D721Med (cell line): ENCODE data around the gene ASB10.
A peak's percentile ranks its signal among the peaks of the same experiment; 100 is the strongest.

Experiments used
- DNase-seq: peaks from one replicate; pipeline ENCODE4 v3.0.0; 2011; ENCODE audit warnings: low spot score; ENCODE audit not compliant: insufficient read length
- FAIRE-seq: peaks from 2 replicates; lab custom pipeline; 2011; peaks lifted over from hg19 to GRCh38; lab: Jason Lieb, UNC
- TF ChIP-seq, protein P1 (sequence below): IDR thresholded peaks from 2 replicates; pipeline ENCODE4 v1.5.1; 2012; ENCODE audit warnings: mild to moderate bottlenecking, control low read depth; ENCODE audit not compliant: insufficient read depth; ENCODE audit errors: missing control alignments

The ASB10 gene, protein sequence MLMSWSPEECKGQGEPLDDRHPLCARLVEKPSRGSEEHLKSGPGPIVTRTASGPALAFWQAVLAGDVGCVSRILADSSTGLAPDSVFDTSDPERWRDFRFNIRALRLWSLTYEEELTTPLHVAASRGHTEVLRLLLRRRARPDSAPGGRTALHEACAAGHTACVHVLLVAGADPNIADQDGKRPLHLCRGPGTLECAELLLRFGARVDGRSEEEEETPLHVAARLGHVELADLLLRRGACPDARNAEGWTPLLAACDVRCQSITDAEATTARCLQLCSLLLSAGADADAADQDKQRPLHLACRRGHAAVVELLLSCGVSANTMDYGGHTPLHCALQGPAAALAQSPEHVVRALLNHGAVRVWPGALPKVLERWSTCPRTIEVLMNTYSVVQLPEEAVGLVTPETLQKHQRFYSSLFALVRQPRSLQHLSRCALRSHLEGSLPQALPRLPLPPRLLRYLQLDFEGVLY

DNA sequence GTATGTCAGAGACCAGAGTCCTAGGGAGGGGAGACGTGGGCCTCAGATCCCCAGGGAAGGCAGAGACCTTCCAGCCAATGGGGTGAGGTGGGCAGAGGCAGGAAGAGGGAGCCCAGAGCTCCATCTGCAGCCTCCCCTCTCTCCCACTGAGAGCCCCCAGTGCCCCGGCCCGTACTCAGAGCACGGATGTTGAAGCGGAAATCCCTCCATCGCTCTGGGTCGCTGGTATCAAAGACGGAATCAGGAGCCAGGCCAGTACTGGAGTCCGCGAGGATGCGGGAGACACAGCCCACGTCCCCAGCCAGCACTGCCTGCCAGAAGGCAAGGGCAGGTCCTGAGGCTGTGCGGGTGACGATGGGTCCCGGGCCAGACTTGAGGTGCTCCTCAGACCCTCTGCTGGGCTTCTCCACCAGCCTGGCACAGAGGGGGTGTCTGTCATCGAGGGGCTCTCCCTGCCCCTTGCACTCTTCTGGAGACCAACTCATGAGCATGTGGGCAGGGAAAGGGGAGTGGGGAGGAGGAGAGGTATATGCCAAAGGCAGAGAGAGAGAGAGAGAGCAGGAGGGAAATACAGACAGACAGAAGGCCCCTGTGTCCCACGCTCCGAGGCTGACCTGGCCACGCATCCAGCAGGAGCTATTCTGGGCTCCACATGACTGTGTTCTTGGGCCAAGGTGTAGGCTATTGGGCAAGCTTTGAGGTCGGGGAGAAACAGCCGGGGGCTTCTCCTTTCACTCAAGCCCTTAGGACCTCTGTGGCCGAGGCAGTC, at the start of gene ASB10:
Gene ASB10, minus strand, starts transcription at position 611 of the 769 bp plus-strand sequence. Its CDS starts 120 bp downstream, at position 491.
- no peak for DNase-seq
- no peak for FAIRE-seq
- TF ChIP-seq, protein P1, sequence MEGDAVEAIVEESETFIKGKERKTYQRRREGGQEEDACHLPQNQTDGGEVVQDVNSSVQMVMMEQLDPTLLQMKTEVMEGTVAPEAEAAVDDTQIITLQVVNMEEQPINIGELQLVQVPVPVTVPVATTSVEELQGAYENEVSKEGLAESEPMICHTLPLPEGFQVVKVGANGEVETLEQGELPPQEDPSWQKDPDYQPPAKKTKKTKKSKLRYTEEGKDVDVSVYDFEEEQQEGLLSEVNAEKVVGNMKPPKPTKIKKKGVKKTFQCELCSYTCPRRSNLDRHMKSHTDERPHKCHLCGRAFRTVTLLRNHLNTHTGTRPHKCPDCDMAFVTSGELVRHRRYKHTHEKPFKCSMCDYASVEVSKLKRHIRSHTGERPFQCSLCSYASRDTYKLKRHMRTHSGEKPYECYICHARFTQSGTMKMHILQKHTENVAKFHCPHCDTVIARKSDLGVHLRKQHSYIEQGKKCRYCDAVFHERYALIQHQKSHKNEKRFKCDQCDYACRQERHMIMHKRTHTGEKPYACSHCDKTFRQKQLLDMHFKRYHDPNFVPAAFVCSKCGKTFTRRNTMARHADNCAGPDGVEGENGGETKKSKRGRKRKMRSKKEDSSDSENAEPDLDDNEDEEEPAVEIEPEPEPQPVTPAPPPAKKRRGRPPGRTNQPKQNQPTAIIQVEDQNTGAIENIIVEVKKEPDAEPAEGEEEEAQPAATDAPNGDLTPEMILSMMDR: no peak

DNA sequence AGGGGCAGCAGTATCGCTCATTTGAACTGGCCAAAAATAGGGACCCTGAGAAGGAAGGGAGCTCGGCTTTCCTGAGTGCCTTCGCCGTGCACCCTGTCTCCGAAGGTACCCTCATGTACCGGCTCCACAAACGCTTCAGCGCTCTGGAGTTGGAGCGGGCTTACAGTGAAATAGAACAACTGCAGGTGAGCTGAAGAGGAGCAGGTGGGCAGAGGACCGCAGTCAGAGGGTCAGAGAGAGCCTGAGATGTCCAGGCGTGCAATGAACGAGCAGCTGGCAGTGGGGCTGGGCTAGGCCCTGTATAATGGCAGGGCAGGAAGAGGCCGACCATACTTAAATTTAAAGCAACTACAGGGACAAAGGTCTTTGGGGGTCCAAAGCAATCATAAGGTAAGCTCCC, 49.4 kb upstream of the ASB10 start:
- TF ChIP-seq, protein P1: no peak
- DNase-seq (no peak), FAIRE-seq (no peak)

DNA sequence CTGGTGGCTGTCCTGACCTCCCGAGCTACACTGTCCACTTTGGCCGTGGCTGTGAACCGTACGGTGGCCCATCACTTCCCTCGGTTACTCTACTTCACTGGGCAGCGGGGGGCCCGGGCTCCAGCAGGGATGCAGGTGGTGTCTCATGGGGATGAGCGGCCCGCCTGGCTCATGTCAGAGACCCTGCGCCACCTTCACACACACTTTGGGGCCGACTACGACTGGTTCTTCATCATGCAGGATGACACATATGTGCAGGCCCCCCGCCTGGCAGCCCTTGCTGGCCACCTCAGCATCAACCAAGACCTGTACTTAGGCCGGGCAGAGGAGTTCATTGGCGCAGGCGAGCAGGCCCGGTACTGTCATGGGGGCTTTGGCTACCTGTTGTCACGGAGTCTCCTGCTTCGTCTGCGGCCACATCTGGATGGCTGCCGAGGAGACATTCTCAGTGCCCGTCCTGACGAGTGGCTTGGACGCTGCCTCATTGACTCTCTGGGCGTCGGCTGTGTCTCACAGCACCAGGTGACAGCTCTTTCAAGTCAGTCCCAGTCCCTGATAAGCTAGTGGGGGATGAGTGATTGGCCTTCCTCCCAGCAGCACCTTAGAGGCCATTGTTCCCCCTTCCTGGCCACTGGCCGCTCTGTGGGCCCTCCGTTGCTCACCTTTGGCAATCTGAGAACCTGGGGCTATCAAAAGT, 48.2 kb upstream of the ASB10 start:
- FAIRE-seq: no peak
- DNase-seq: no peak
- TF ChIP-seq, protein P1: no peak

DNA sequence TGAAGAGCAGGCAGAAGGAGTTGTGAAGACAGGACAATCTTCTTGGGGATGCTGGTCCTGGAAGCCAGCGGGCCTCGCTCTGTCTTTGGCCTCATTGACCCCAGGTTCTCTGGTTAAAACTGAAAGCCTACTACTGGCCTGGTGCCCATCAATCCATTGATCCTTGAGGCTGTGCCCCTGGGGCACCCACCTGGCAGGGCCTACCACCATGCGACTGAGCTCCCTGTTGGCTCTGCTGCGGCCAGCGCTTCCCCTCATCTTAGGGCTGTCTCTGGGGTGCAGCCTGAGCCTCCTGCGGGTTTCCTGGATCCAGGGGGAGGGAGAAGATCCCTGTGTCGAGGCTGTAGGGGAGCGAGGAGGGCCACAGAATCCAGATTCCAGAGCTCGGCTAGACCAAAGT, 46.8 kb upstream of the ASB10 start:
- TF ChIP-seq, protein P1: no peak
- no peak for FAIRE-seq
- DNase-seq: no peak

DNA sequence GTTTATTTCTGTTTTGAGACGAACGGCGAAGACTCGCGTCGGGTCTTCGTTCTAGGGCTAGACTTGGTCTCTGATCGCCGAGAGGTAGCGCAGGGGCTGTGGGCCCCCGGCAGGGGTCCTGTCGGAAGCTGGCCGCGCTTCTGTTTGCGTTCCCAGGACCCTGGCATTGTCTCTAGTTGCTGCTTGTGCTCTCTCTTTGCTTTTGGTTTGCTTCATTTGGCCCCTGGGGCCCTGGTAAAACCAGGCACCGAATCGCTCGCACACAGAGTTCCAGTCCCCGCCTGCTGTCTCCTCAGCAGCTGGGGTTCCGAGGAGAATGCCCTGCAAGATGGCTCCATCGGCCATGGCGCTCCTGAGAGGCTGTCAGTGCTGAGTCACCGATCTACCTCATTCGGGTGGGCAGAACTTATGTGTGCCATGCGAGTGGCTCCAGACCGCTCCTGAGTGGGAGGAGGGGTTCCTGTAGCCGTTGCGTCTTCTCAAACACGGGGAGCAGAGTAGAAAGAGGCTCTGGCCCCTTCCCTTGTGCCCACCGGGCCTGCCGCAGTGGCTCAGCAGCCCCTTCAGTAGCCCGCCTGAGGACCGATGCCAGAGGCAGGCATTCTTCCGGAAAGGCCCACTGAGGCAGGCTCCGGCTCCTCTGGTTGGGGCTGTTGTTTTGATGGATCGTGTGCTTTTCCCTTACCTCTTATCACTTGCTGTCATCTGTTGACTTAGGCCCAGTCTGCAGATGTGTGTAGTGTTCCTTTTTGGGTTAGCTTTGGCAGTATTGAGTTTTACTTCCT, 46.1 kb upstream of the ASB10 start:
- no peak for FAIRE-seq
- DNase-seq: no peak
- TF ChIP-seq, protein P1: no peak

DNA sequence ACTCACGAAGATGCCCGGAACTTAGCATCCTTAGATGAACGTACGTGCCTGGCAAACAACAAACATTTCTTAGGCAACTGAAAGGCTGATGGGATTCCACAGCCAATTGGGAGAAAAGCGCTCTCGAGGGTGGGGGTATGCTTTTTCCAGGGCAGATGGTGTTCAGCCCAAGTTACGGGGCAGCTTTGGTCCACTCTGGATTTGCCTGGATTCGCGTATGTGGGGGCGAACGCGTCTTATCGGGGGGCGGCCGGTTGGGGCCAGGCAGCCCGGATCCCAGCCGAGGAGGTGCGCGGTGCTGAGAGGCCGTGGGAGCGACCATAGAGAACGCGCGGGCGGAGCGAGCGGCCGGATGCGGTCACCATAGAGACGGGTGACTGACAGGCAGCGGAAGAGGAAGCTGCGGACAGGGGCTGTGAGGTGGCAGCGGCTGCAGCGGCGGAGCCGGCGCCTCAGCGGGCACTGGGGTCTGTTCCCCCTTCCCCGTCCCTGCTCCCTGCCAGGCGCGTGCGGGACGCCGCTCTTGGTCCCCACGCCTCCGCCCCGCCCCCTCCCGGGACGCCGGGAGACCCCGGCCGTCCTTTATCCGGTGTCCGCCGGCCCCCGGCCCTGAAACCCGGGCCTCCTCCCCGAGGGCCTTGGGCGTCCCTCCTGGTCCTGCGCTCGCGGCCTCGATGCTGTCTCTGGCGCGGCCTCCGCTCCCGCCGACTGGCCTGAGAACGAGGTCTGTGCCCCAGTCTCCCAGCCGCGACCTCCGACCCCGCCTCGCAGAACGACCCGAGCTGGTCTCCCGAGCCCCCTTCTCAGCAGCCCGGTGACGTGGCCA, 45.3 kb upstream of the ASB10 start, which contains the start of gene CHPF2:
Gene CHPF2, plus strand, starts transcription at position 393 of the 826 bp plus-strand sequence. CDS start 1,529 bp downstream, outside the sequence.
- FAIRE-seq (no peak), DNase-seq (peak; percentile 96)
- TF ChIP-seq, protein P1: no peak
